ENCODE measurements around the gene MESD.
A peak's percentile ranks its signal among the peaks of the same experiment; 100 is the strongest.

Gene MESD

GRCh38 chr15:80991421-80991820, 1.8 kb upstream of the MESD start:
- no peak for DNase-seq (ENCODE audit: low spot score)

- DNase-seq (ENCODE audit: low spot score) = no peak
Observed at GRCh38 chr15:80990955-80991354, 1.3 kb upstream of the MESD start.

GRCh38 chr15:80989081-80989517, 520 bp downstream of the MESD start:
- DNase-seq (ENCODE audit: low spot score) = peak; percentile 39

- DNase-seq (ENCODE audit: low spot score) = no peak
Observed at GRCh38 chr15:80988148-80988796, 1.3 kb downstream of the MESD start.

GRCh38 chr15:80986487-80986886, 3.1 kb downstream of the MESD start:
- no peak for DNase-seq (ENCODE audit: low spot score)

GRCh38 chr15:80985981-80986380, 3.6 kb downstream of the MESD start:
- DNase-seq (ENCODE audit: low spot score) = no peak

GRCh38 chr15:80984856-80985255, 4.8 kb downstream of the MESD start:
- no peak for DNase-seq (ENCODE audit: low spot score)

- DNase-seq (ENCODE audit: low spot score) = no peak
Observed at GRCh38 chr15:80982839-80983238, 6.8 kb downstream of the MESD start.

GRCh38 chr15:80982205-80982604, 7.4 kb downstream of the MESD start:
- no peak for DNase-seq (ENCODE audit: low spot score)

GRCh38 chr15:80979538-80980200, 9.9 kb downstream of the MESD start:
- DNase-seq (ENCODE audit: low spot score) = no peak

- no peak for DNase-seq (ENCODE audit: low spot score)
Observed at GRCh38 chr15:80978685-80979329, 10.8 kb downstream of the MESD start.

- DNase-seq (ENCODE audit: low spot score) = peak; percentile 75
Observed at GRCh38 chr15:80977627-80978036, 12.0 kb downstream of the MESD start.

- DNase-seq (ENCODE audit: low spot score) = no peak
Observed at GRCh38 chr15:80976851-80977250, 12.8 kb downstream of the MESD start.

- DNase-seq (ENCODE audit: low spot score) = no peak
Observed at GRCh38 chr15:80974914-80975313, 14.7 kb downstream of the MESD start.

- DNase-seq (ENCODE audit: low spot score) = no peak
Observed at GRCh38 chr15:80972276-80972675, 17.3 kb downstream of the MESD start.

- DNase-seq (ENCODE audit: low spot score) = no peak
Observed at GRCh38 chr15:80971143-80971542, 18.5 kb downstream of the MESD start.

- no peak for DNase-seq (ENCODE audit: low spot score)
Observed at GRCh38 chr15:80970658-80971057, 19.0 kb downstream of the MESD start.

GRCh38 chr15:80970018-80970657, 19.5 kb downstream of the MESD start:
- peak; percentile 67 for DNase-seq (ENCODE audit: low spot score)

- DNase-seq (ENCODE audit: low spot score) = no peak
Observed at GRCh38 chr15:80969316-80969715, 20.3 kb downstream of the MESD start.

GRCh38 chr15:80967991-80968510, 21.6 kb downstream of the MESD start:
- no peak for DNase-seq (ENCODE audit: low spot score)

GRCh38 chr15:80967451-80967850, 22.2 kb downstream of the MESD start:
- peak; percentile 73 for DNase-seq (ENCODE audit: low spot score)

GRCh38 chr15:80966431-80967197, 23.0 kb downstream of the MESD start:
- DNase-seq (ENCODE audit: low spot score) = no peak
